Smooth muscle cell (in vitro differentiated cells): ENCODE results near the gene SLC4A8. TPM values are rescaled to one million over a fixed set of nuclear protein-coding genes. Genes with fewer than 3 reads are reported as not detected.

Source experiments
- DNase-seq: peaks from one replicate; lab custom pipeline; 2025; ENCODE audit not compliant: unreplicated experiment; lab: John Stamatoyannopoulos, UW
- H2AFZ ChIP-seq: fragments of 200-600 bp; sonication (generic); 2 replicates; pipeline ENCODE4 v1.6.0; 2016; ENCODE audit warnings: antibody characterized with exemption, low read depth, mild to moderate bottlenecking
- H3F3A ChIP-seq: fragments of 200-600 bp; sonication (generic); 2 replicates; pipeline ENCODE4 v1.6.0; 2017; ENCODE audit warnings: antibody characterized with exemption, low read depth
- H3K27ac ChIP-seq: fragments of 200-600 bp; sonication (generic); 2 replicates; pipeline ENCODE4 v1.5.1; 2016; ENCODE audit warnings: low read depth, mild to moderate bottlenecking
- H3K27me3 ChIP-seq: fragments of 200-600 bp; sonication (generic); 2 replicates; pipeline ENCODE4 v1.6.1; 2016; ENCODE audit warnings: low read depth, mild to moderate bottlenecking
- H3K36me3 ChIP-seq: fragments of 200-600 bp; sonication (generic); 2 replicates; pipeline ENCODE4 v1.5.1; 2016; ENCODE audit warnings: low read depth
- H3K4me1 ChIP-seq: fragments of 200-600 bp; sonication (generic); 2 replicates; pipeline ENCODE4 v1.5.1; 2016; ENCODE audit warnings: low read depth
- H3K4me2 ChIP-seq: fragments of 200-600 bp; sonication (generic); 2 replicates; pipeline ENCODE4 v1.6.0; 2016; ENCODE audit warnings: mild to moderate bottlenecking
- H3K4me3 ChIP-seq: fragments of 200-600 bp; sonication (generic); 2 replicates; pipeline ENCODE4 v1.5.1; 2016; ENCODE audit warnings: mild to moderate bottlenecking
- H3K79me2 ChIP-seq: fragments of 200-600 bp; sonication (generic); 2 replicates; pipeline ENCODE4 v1.6.0; 2016; ENCODE audit warnings: low read depth, mild to moderate bottlenecking
- H3K9ac ChIP-seq: fragments of 200-600 bp; sonication (generic); 2 replicates; pipeline ENCODE4 v1.6.0; 2016; ENCODE audit warnings: low read depth
- H3K9me3 ChIP-seq: fragments of 200-600 bp; sonication (generic); replicated peaks from 2 replicates; pipeline ENCODE4 v1.5.1; 2016; ENCODE audit warnings: low read depth
- H4K20me1 ChIP-seq: fragments of 200-600 bp; sonication (generic); 2 replicates; pipeline ENCODE4 v1.6.0; 2016; ENCODE audit warnings: low read depth
- CTCF ChIP-seq: fragments of 200-600 bp; sonication (generic); IDR thresholded peaks from 2 replicates; pipeline ENCODE4 v1.5.1; 2017; ENCODE audit warnings: borderline replicate concordance, mild to moderate bottlenecking, antibody characterized with exemption; ENCODE audit not compliant: insufficient read depth, poor library complexity, severe bottlenecking
- WGBS: methylation state at CpG from one replicate; pipeline ENCODE4 v1.1.7; 2016; ENCODE audit warnings: low lambda C conversion rate; 5-methylcytosine and 5-hydroxymethylcytosine counted together
- polyA plus RNA-seq: library from polyadenylated mRNA; unstranded; fragments of >200 nt; fragmentation: Nextera tagmentation; extraction: Ambion mirVana; gene quantifications from 2 replicates; pipeline ENCODE4 v1.2.1, GENCODE V29; 2016
- total RNA-seq: library from RNA; depleted of rRNA; stranded (reverse); fragments of >200 nt; gene quantifications from 2 replicates; pipeline ENCODE4 v1.2.3, GENCODE V29; 2014

SLC4A8 gene
- total and polyA plus RNA-seq, 2 experiments from 2014 or later = 1.00 to 5.2 TPM

DNA sequence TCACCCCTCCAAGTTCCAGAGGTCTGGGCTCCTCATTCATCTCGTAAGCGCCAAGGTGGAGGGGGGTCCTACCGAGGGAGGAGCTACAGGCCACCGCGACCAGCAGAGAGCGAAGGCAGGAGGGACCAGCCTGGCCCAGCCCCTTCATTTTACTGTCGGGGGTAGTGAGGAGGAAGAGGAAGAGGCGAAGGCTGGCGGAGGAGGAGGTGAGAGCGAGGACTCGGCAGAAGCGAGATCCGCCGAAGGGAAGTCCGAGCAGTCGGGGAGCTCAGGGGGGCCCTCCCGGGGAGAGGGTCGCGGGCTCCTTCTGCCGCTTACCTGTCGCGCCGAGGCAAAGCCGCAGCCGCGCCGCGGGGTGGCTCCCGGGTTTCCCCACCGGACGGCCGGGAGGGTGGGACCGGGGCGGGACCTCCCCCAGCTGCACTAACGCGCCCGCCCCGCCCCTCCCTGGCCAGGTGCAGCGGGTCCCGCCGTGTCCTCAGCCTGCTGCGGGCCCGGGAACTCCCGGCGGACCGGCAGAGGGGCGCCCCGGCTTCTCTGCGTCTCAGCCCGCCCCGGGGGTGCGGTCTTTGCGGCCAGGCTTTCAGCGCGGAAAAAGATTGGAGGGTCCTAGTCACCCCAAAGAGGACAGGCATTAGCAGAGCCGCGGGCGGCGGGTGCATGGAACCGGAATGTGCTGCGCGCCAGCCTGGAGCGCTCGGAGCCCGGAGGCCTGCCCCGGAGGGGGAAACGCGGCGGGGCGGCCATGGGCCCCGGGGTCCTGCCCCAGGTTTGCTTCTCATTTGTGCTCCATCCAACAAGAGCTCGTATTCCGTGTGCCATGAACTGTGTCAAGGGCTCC is 33.1 kb upstream of the SLC4A8 start, which contains the start of gene GALNT6:
Gene GALNT6 (minus strand): TSS at position 124 of the 841 bp plus-strand sequence. CDS start 11,625 bp downstream, outside the sequence.
- H3K4me3 ChIP-seq = peak within 1 kb of the TSS; percentile 69

GRCh38 chr12:51392556-51393237 is 31.9 kb upstream of the SLC4A8 start:
- H3K79me2 ChIP-seq = no peaks in the 10 kb centered on the region
- no peaks in the 10 kb centered on the region for H3K9me3 ChIP-seq
- no peaks in the 10 kb centered on the region for H3K36me3 ChIP-seq
- H3K4me3 ChIP-seq = peak overlapping the region; percentile 69
- no peaks in the 10 kb centered on the region for H3K4me1 ChIP-seq
- H3K27ac ChIP-seq = peak overlapping the region; percentile 1
- peak overlapping the region; percentile 96 for H3K4me2 ChIP-seq
- H3K27me3 ChIP-seq = no peaks in the 10 kb centered on the region
- DNase-seq = no peak
- H2AFZ ChIP-seq = peak overlapping the region; percentile 56
- TF ChIP-seq CTCF = no peak
- H4K20me1 ChIP-seq = no peaks in the 10 kb centered on the region
- peaks cover 7% of the 10 kb centered on the region for H3F3A ChIP-seq
- H3K9ac ChIP-seq = no peak overlapping the region
- WGBS = 23% methylated on average over 20 of the region's 22 CpGs

More for the DNA sequence above, 33.1 kb upstream of the SLC4A8 start, which contains the start of gene GALNT6:
- H3K27me3 ChIP-seq = no peaks in the 10 kb centered on the region
- peak within 1 kb of the TSS; percentile 96 for H3K4me2 ChIP-seq
- no peak for TF ChIP-seq CTCF
- no peaks in the 10 kb centered on the region for H3K9me3 ChIP-seq
- no peaks in the 10 kb centered on the region for H4K20me1 ChIP-seq
- H3K27ac ChIP-seq = peak within 1 kb of the TSS; percentile 55
- WGBS = under 1% methylated on average over 49 of the region's 73 CpGs
- H3K79me2 ChIP-seq = no peaks in the 10 kb centered on the region
- DNase-seq = no peak
- peak within 1 kb of the TSS; percentile 91 for H2AFZ ChIP-seq
- no peaks in the 10 kb centered on the region for H3K4me1 ChIP-seq
- no peaks in the 10 kb centered on the region for H3K36me3 ChIP-seq
- peak within 1 kb of the TSS; percentile 71 for H3K9ac ChIP-seq
- peaks cover 7% of the 10 kb centered on the region for H3F3A ChIP-seq

- no peaks in the 10 kb centered on the region for H3K36me3 ChIP-seq
- H4K20me1 ChIP-seq = no peaks in the 10 kb centered on the region
- H3K4me1 ChIP-seq = no peaks in the 10 kb centered on the region
- H3F3A ChIP-seq = peaks cover 6% of the 10 kb centered on the region
- no peak overlapping the region for H3K9ac ChIP-seq
- H3K9me3 ChIP-seq = no peaks in the 10 kb centered on the region
- H3K79me2 ChIP-seq = no peaks in the 10 kb centered on the region
- DNase-seq = no peak
- no peaks in the 10 kb centered on the region for H3K27me3 ChIP-seq
- TF ChIP-seq CTCF = no peak
- peak overlapping the region; percentile 27 for H3K4me2 ChIP-seq
- H3K4me3 ChIP-seq = no peak overlapping the region
- WGBS = 64% methylated on average over 14 of the region's 14 CpGs
- peak overlapping the region; percentile 62 for H3K27ac ChIP-seq
- H2AFZ ChIP-seq = no peak overlapping the region
Measured at GRCh38 chr12:51393676-51394545, 30.7 kb upstream of the SLC4A8 start.
